ENCODE results near the gene ELOVL7. TPM values are rescaled to one million over a fixed set of nuclear protein-coding genes. Genes with fewer than 3 reads are reported as not detected.

The ELOVL7 gene
- total and polyA plus RNA-seq, 2 of the 8 experiments (the other 6 are each of a cell fraction or from before 2014, with no cell fraction given), result 3.1 to 5.1 TPM

DNA sequence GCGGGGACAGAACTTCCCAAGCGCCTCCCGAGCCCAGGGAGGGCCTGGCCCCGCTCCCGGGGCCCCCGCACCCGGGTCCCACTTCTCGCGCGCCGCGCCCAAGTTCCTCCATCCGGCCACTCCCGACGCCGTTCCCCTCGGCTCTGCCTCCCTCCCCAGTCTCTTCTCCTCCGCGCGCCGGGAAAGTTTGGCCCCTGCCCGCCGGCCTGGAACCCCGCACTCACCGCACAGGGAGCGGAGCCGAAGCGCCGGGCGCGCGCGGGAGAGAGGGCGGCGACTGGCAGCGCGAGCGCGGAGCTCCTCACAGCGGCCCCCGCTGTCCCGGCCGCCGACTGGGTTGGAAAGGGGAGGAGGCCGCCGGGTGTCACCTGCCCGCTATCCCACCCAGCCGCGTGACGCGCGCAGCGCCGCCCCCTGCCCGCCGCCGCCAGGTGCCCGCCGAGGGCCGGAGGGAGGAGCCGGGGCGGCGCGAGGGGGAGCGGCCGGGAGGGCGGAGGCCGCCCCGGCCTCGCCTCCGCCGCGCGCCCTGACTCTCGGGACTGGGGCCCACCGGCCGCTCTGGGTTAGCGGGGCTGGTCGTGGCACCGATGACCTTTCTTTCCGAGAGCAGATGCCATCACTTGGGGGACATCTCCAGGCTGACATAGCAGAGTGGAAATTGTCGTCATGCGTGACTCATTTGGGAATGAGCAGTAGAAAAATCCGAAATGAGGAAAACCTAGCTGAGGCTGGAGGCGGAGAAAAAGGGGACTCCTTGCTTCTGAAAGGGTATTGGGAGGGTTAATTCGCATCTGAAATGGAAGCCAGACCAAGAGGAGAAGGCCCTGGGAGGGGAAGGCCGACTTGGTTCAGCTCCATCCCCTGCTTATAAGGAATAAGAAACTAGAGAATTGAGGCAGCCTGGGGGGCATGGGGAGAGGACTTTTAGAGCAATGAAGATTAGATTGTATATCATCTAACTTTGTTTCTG lies at the start of gene ELOVL7 (continued):
- TF ChIP-seq EZH2 (IDR thresholded peaks at IDR 0.05; ENCODE audit: low read depth, low read length, severe bottlenecking) (no peak), GABPA (IDR thresholded peaks at IDR 0.05; ENCODE audit: borderline replicate concordance, insufficient read depth, low read length) (no peak), EP300 (IDR thresholded peaks at IDR 0.05; ENCODE audit: borderline replicate concordance in 1 of 2, low read depth in 2 of 2, low read length in 2 of 2) (no peak; a peak in 1 of 3 replicates), CTBP2 (IDR thresholded peaks at IDR 0.05; ENCODE audit: borderline replicate concordance, insufficient read depth, insufficient read length, low read length) (no peak), HDAC2 (IDR thresholded peaks at IDR 0.05; ENCODE audit: borderline replicate concordance in 1 of 2, low read depth in 2 of 2, low read length in 2 of 2) (peak; percentile 27 to 51; a peak in 1 of 4 replicates), TCF12 (IDR thresholded peaks at IDR 0.05; ENCODE audit: low read depth, low read length) (no peak), CHD1 (IDR thresholded peaks at IDR 0.05; ENCODE audit: low read depth, low read length) (no peak), KDM5A (IDR thresholded peaks at IDR 0.05; ENCODE audit: low read length) (no peak), BRCA1 (IDR thresholded peaks at IDR 0.05; ENCODE audit: low read depth, low read length) (no peak), RFX5 (IDR thresholded peaks at IDR 0.05; ENCODE audit: borderline replicate concordance, low read depth, low read length) (no peak), EGR1 (IDR thresholded peaks at IDR 0.05; ENCODE audit: borderline replicate concordance, low read depth, low read length) (0 out of 2 replicates have a peak, but pooled peaks have one; percentile 13), POLR2AphosphoS5 (IDR thresholded peaks at IDR 0.05; ENCODE audit: low read depth, low read length) (no peak), HDAC6 (IDR thresholded peaks at IDR 0.05; ENCODE audit: low read depth, low read length) (no peak), TBP (IDR thresholded peaks at IDR 0.05; ENCODE audit: low read depth, low read length) (0 out of 2 replicates have a peak, but pooled peaks have one; percentile 61), RBBP5 (IDR thresholded peaks at IDR 0.05; ENCODE audit: borderline replicate concordance, low read depth, low read length) (peak; percentile 93), NANOG (IDR thresholded peaks at IDR 0.05; ENCODE audit: insufficient read depth, low read depth, low read length, poor library complexity, severe bottlenecking) (peak; percentile 2), SIX5 (IDR thresholded peaks at IDR 0.05; ENCODE audit: low read depth, low read length) (no peak), MAX (IDR thresholded peaks at IDR 0.05) (peak; percentile 59), SIRT6 (IDR thresholded peaks at IDR 0.05; ENCODE audit: low read length) (no peak), CHD2 (IDR thresholded peaks at IDR 0.05; ENCODE audit: low read length) (no peak), ATF2 (IDR thresholded peaks at IDR 0.05; ENCODE audit: low read length) (no peak)
